Globus pallidus (tissue), 1 donor: ENCODE data around the gene BBOX1.
"Not testable (repeated sequence)": the region's sequence is repeated elsewhere in the genome, so short reads cannot be mapped to it uniquely, and the experiment has no call there.

ENCODE experiments used
- DNase-seq: peaks from one replicate; pipeline ENCODE4 v3.0.0-alpha.2; 2015; ENCODE audit warnings: low spot score

BBOX1 gene, protein sequence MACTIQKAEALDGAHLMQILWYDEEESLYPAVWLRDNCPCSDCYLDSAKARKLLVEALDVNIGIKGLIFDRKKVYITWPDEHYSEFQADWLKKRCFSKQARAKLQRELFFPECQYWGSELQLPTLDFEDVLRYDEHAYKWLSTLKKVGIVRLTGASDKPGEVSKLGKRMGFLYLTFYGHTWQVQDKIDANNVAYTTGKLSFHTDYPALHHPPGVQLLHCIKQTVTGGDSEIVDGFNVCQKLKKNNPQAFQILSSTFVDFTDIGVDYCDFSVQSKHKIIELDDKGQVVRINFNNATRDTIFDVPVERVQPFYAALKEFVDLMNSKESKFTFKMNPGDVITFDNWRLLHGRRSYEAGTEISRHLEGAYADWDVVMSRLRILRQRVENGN

DNA sequence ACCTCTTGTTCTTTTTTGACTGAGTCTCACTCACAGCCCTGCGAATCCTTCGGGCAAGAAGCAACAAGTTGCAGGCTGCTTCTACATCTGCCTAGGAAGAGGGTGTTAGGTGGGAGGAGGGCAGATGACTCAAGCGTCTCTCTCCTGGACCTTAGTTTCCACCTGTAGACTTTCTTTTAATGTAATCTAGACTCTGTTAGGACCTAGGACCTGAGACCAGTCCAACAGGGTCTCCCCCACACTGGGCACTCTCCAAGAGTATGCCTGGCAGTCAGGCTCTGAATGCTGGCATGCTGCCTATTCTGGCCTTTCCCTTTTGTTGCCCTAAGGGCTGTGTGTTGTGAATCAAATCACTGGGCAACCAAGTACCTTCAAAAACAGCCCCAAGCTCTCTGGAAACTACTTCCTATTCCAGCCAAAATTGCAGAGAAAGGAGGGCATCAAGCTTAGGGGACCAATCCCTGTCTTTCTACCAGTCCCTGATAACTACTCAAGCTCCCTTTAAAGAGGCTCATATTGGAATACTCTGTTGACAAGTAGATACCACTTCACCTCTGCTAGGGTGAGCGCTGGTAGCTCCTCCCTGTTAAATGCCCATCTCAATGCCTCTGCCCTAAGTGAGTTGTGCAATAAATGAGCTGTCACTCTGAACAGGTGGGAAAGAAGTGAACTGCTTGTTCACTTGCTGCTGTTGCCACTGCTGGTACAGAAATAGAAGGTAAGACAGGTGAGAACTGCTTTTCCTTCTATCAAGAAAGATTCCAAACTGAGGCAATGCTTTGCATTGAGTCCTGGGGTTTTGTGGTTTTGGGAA lies at the start of gene BBOX1:
TSS of gene BBOX1 (plus strand) at position 514 of the 814 bp plus-strand sequence. CDS start 14,616 bp downstream, outside the sequence.
- peak; percentile 66 for DNase-seq

DNA sequence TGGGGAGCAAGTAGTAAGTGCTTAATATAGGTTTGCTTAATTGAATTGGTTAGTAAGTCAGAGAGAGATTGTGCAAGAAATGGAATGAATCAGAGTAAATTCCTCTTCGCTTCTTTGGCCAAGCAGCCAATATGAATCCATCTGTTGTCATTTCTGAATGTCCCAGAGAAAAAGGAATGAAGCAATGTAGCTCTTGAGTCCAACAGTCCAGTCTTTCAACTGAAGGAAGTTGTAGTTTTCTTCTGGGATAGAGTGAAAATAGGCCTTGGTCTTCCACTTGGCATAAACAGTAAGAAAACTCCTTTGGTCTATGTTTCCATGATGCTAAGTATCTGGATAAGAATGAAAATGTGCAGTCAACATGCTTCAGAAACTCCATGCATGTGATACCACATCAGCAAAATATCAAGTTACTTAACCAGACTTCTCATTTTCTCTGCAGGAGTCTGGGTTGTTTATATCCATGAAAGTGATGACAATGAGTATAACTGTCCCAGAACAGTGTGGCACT lies 48.5 kb upstream of the BBOX1 start:
- DNase-seq = no peak

DNA sequence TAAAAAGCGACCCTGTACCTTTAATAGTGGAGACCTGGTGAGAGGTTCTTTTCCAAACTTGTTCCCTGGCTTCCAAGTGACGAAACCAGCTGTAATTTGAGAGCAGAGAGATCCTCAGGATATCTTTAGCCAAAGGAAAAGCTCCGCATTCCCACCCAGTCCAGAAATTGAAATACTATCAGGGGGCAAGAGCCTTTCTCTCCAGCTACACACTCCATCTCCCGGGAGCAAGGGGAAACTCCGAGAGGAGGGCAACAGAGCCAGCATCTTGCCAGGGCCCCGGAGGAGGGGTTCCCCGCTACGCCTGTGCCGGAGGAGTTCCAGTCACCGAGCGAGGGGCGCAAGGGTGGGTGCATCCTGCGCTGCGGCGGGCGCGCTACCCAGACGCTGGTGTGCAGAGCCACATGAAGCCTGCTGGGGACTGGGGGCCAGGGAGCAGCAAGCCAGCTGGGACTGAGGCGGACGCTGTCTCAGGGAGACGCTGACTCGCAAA lies 46.6 kb upstream of the BBOX1 start, which contains the start of gene FIBIN:
TSS of gene FIBIN (plus strand) at position 148 of the 493 bp plus-strand sequence. CDS start 415 bp downstream, outside the sequence.
- no peak for DNase-seq

DNA sequence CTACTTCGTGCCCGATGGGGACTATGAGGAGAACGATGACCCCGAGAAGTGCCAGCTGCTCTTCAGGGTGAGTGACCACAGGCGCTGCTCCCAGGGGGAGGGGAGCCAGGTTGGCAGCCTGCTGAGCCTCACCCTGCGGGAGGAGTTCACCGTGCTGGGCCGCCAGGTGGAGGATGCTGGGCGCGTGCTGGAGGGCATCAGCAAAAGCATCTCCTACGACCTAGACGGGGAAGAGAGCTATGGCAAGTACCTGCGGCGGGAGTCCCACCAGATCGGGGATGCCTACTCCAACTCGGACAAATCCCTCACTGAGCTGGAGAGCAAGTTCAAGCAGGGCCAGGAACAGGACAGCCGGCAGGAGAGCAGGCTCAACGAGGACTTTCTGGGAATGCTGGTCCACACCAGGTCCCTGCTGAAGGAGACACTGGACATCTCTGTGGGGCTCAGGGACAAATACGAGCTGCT lies 46.0 kb upstream of the BBOX1 start:
- DNase-seq = no peak

DNA sequence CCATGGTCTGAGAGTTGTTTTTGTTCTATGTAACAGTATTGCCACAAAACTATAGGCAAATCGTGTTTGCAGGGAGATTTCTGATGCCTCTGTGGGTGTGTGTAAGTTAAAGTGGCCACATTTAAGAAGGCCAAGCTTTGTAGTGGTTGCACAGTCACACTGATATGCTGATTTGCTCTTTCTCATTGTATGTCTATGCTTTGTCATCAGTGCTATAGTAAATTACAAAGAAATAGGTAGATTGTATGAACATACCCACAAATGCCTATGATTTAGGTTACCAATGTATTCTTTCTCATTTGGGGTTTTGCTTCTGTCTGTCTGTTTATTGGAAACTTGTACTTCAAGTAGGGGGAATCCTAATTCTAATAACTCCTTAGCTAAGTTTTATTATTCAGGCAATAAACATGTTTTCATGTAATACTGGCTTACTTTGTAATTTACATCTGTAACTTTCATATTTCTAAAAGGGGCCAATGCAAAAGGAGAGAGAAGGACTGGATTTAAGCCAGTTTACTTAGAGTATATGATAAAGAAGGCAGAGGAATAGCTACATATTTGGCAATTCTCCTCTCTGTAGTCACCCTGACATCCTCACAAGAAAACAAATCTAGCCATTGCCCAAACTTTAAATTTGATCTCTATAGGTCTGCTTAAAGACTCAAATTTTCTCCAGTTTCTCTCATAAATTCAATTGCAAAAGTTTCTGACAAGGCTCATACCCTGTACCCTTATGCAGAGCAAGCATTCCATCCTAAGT lies 44.7 kb upstream of the BBOX1 start:
- DNase-seq = no peak

DNA sequence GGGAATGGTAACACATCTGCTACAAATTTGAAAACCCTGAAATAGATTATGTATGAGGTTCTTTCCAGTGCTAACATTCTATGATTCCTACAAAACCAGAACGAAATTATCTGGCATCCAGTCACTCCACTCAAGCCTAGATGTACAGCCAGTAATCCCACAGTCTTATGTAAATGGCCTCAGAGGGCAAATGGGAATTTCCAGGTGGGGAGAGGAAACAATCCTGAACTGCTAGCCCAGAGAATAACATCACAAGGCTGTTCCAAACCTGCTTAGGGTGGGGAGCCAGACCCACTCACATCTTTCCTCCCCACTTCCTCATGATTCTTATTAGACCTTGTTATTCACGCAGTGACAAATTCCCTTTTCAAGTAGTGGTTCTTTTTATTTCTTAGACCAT lies 43.2 kb upstream of the BBOX1 start:
- DNase-seq = no peak

DNA sequence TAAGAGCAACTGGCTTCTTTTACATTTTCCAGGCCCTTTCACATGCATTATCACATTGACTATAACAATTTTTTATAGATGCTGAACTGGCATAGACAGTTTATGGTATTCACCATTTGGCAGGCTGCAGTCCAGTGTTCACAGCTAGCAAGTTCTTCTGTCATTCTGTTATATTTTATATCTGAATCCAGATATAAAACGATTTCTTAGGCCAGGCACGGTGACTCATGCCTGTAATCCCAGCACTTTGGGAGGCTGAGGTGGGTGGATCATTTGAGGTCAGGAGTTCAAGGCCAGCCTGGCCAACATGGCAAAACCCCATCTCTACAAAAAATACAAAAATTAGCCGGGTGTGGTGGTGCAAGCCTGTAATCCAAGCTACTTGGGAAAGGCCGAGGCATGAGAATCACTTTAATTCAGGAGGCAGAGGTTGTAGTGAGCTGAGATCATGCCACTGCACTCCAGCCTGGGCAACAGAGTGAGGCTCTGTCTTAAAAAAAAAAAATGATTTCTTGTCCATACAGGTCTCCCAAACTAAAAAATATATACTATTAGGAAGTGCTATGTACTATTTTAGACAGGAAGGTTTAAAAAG lies 39.4 kb upstream of the BBOX1 start:
- not testable (repeated sequence) for DNase-seq

DNA sequence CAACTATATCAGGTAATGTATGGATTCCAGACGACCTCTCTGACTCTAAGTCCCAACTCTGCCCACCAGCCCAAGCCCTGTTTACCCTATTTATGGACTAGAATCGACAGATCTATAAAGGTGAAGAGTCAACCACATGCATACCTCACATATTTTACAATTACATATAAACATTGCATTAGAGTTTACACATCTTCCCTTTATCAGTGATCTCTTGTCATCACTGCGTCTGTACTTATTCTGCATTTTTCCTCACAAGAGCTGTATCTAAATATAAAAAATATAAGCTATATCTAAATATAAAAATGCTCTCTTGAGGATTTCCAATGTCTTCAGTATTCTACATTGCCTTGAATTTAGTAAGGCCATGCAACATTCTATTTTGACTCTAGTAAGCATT lies 38.2 kb upstream of the BBOX1 start:
- no peak for DNase-seq

DNA sequence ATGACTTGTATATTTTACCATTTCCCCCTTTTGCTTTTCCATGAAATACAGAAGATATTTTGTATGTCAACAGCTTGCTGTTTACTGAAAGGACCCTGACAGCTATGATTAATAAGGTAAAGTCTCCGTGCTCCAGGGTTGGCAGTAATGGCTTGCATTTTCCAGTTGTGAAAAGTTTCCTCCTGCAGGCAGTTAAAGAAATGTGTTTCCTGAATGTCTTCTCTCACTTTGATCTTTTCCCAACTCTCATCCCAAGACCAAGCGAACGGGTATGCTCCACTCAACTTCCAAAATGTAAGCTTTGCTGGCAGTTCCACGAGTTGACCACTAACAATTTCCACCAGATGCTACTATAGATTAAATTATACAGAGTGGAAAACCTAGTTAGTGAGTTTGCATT lies 37.8 kb upstream of the BBOX1 start:
- no peak for DNase-seq

DNA sequence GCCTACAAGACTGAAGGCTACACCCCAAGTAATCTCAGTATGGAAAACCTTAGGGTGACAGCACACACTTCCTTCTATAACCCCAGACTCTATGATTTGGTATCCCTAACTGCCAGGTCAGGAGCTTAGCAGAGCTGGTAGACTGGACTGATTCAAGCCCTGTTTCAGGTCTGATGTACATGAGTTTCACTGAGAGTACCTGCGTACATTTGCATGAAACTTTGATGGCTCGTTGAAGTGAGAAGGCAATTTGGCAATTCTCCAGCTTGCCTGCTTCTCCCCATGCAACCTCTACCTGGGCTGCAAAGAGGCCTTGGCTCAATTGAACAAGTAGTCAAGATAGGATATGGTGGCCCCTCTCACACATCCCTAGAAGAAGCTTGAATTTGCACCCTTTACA lies 36.5 kb upstream of the BBOX1 start:
- no peak for DNase-seq

DNA sequence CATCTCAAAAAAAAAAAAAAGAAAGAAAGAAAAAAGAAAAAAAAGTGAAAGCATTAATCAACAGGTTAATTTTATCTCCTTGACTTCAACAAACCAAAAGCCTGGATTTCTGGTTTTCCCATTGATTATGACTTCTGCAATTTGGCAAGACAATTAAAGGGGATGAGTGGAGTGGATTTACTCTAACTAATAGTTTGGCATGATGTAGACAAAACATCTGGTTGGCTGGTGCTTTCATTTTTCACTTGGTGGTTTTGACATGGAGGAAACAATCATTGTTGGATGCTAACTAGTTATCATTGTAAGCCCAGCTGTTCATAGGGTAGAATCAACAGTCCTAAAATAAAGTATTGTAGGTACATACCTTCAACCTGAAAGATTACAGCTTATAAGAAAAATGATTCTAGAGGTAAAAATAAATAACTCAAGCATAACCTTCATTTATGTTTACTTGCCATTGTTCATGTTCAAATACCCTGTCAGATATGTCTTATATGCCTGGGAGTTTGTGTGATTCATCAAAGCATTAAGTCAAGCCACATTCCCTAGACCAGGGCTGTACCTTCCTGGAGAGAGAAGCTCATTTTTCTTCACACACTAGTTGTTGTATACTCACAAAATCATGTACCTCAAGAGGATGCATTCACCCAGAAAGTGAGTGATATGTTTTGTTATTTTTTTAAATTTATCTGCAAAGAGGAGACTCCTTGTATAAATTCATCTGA lies 31.6 kb upstream of the BBOX1 start:
- DNase-seq = no peak

DNA sequence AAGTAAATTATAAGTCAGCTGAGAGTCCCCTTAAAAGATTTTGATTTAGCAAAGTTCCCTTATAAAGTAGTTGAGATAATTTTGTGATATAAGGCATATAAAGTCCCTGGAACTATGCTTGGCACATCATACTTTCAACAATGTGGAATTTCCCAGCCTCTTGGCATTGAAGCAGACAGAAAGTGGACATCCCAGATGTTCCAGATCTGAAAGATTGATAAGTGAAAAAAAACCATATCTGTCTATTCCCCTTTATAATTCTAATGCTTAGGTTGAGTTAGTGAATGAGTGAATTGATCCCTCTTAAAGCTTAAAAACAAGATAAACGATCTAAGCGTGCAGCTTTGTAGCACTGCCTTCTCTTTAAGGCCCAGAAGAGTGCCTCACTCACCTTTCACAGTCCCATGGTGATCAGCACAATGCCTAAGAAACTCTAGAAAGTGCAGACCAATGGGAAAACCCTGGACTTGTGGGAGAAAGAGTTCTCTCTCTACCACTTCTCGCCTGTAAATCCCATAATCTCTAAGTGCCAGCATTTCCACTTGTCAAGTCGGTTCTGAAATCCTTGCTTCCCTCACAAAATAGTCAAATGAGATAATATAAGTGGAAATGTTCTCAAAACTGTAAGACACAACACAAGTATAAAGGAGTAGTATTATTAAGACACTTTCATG lies 28.9 kb upstream of the BBOX1 start:
- no peak for DNase-seq

DNA sequence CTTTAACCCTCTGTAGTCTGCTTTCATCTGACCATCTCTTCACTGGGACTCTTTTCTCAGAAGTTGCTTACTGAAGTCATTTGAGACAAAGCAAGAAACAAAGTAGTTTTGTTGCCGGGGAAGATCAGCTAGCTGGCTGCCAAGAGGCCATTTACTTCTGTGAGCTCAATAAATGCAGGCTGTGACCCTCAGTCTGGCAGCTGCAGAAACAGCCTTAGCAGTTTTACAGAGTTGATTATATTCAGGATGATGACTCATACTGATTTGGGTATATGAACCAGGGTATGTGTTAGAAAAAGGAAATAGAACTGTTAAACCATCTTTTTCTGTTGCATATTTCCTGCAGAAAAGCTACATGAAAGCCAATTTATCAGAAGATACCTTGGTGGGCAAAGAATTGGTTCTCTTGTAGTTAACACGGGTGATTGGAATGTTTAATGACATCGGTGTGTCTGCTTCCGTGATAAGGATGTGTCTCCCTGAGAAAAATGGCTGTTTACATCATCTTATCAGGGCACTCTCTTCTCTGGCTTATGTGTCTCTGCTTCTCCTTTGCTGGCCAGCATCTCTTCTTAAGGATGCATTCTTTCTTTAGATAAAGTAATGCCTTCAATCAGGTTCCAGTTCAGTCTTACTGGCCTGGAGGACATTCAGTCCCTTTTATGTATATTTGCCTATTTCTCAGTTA lies 28.2 kb upstream of the BBOX1 start:
- peak; percentile 33 for DNase-seq

DNA sequence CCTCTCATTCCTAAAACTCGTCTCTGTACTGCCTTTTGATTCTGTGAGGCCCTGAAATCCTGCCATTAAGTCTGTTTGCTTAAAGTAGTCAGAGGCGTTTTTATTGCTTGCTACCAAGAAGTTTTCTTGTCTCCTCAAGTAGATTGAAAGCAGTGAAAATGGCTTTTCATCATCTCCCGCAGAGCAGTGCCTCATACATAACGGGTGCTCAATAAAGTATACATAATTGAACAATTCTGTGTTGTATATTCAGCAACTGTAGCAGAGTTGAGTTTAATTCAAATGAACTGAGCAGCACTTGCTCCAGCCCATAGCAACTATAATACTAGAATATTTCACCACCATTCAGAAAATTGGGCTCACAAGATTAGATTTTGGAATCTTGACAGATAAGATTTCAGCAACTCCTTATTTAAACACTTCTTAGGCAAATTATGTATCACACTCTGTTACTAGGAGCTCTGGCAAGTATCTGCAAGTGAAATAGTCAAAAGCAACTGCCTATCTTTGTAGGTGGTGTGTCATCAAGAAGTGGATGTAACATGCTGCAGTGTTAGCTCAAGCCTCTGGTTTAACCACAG lies 26.7 kb upstream of the BBOX1 start:
- DNase-seq = no peak

DNA sequence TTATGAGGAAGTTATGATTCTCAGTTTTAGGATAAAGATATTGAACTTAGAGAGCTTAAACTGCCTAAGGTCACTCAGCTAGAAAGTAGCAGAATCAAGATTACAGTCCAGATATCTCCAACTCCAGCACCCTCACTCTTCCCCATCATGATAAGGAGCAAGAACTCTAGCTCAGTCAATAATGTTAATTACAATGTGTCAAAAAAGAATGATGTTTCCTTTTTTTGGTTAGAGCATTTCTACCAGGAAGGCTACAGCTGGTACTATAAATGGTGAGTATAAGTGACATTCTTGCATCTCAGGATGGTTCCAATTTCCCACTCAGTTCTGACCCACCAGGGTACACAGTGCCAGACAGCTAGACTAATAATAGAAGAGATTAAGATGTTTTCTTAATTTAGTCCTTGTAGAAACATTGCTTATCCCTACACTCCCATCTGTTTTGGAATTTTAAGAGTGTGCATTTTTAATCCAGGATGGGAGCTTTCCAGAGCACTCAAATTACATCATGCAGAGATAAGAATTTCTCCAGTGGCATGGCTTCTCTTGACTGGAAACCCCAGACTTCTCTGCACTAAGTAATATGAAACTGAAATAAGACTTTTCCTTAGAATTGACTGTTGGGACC lies 21.6 kb upstream of the BBOX1 start:
- DNase-seq = no peak

DNA sequence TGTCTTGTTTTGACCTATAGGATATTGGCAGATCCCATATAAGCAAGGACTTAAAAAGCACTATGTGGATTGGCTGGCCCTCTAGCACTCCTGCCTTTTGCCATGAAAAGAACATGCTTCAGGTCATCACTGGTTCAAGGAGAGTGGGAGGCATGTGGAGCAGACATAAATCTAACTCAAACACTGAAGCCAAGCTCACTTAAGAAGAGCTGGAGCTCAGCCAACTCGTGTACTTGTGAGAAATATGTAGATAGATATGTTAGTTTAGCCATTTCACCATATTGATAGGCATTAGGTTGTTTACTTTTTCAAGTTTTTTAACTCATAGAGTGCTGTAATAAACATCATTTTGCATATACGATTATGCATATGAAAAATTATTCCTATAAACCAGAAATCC lies 19.9 kb upstream of the BBOX1 start:
- no peak for DNase-seq

DNA sequence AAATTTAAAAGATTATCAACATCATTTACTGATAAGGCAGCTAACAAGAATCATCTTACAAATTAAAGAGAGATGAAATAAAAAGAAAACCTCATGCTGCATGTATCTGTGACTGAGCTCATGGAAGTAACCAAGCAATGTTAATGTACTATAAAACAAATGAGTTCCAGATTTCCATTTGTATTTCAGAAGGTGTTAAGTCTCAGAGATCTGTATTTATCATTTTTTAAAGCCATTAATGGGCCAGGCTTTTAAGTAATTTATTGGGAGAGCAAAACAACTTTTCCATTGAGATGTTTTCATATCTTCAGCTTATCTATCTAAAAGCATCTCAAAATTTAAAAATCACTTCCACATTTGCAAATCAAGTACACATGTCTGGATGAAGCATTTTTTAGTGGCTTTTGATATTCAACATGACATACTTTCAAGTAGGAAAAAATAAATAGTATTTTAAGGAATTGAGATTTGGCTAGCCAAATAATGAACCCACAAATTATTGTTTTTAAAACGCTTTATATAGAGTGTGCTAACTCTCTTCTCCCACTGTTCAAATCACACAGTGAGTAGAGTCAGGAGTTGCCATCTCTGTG lies 17.9 kb upstream of the BBOX1 start:
- DNase-seq = no peak

DNA sequence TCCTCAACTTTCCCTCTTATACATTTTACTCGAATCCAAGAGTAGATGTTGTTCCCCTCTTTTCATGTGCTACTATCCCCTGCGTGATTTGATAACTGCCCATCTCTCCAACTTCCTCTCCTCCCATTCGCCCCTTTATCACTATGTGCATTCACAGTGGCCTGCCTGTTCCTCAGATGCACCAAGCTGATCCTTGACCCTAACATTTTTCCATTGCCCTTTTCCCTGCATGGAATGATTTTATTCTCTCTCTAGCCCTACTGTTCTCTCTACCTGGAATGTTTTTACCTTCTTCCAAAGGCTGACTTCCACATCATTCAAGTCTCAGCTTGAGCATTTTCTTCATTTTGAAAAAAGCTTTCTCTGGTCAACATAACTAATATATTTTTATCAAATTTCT lies 15.8 kb upstream of the BBOX1 start:
- DNase-seq = no peak
